ENCODE measurements around the gene TCOF1. TPM values are rescaled to one million over a fixed set of nuclear protein-coding genes. Genes with fewer than 3 reads are reported as not detected.

The TCOF1 gene
- polyA plus RNA-seq, 12 donors: 16.4 to 33.0 (median 18.7) TPM; not detected in 1

- DNase-seq: no peak
Observed at GRCh38 chr5:150347003-150347402, 10.5 kb upstream of the TCOF1 start.

GRCh38 chr5:150347451-150347850, 10.0 kb upstream of the TCOF1 start:
- DNase-seq: no peak

GRCh38 chr5:150349681-150350275, 7.7 kb upstream of the TCOF1 start:
- DNase-seq: no peak

GRCh38 chr5:150350524-150351344, 6.8 kb upstream of the TCOF1 start:
- peak; percentile 36 for DNase-seq

- DNase-seq: no peak
Observed at GRCh38 chr5:150352244-150353031, 5.1 kb upstream of the TCOF1 start.

GRCh38 chr5:150353032-150353675, 4.3 kb upstream of the TCOF1 start:
- DNase-seq: no peak

GRCh38 chr5:150355791-150356190, 1.7 kb upstream of the TCOF1 start:
- DNase-seq: no peak

- DNase-seq: no peak
Observed at GRCh38 chr5:150356575-150357294, 762 bp upstream of the TCOF1 start.

- no peak for DNase-seq
Observed at GRCh38 chr5:150358261-150359095, 981 bp downstream of the TCOF1 start.

DNA sequence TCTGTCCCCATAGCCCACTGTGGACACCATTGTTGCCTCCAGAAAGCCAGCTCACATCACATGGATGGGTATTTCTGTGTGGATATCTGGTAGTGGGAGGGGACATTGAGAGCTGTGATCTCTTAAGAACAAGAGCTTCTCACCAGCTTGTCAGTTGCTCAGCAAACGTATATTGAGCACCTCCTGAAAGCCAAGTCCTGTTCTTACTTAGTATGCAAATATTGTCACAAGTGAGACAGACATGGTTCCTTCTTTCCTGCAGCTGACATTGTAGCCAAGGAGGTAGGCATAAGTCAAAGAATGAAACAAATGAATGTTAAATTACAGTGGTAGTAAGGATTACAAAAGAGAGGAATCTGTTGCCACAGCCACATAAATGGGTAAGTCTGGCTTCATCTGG, 3.8 kb downstream of the TCOF1 start:
- DNase-seq: no peak

- no peak for DNase-seq
Observed at GRCh38 chr5:150363185-150363584, 5.7 kb downstream of the TCOF1 start.

GRCh38 chr5:150364004-150364403, 6.5 kb downstream of the TCOF1 start:
- no peak for DNase-seq

GRCh38 chr5:150368526-150368925, 11.0 kb downstream of the TCOF1 start:
- no peak for DNase-seq

DNA sequence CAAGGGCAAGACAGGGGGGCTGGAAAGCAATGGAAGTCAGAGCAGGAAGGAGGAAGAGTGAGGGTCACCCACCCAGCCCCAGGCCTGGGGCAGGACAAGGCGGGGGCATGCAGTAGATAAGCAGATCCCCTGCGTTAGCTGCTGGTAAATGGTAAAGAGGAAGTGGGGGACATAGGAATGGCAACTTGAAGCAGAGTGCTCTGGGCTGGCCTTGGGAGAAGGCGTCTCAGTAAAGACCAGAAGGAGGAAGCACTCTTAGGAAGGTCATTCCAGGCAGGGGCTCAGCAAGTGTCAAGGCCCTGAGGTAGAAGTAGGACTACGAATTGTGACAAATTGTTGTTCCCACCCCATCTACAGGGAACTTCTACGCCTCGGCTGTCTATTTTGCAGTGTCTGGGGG, 15.1 kb downstream of the TCOF1 start:
- no peak for DNase-seq

- DNase-seq: no peak
Observed at GRCh38 chr5:150374651-150375050, 17.2 kb downstream of the TCOF1 start.

DNA sequence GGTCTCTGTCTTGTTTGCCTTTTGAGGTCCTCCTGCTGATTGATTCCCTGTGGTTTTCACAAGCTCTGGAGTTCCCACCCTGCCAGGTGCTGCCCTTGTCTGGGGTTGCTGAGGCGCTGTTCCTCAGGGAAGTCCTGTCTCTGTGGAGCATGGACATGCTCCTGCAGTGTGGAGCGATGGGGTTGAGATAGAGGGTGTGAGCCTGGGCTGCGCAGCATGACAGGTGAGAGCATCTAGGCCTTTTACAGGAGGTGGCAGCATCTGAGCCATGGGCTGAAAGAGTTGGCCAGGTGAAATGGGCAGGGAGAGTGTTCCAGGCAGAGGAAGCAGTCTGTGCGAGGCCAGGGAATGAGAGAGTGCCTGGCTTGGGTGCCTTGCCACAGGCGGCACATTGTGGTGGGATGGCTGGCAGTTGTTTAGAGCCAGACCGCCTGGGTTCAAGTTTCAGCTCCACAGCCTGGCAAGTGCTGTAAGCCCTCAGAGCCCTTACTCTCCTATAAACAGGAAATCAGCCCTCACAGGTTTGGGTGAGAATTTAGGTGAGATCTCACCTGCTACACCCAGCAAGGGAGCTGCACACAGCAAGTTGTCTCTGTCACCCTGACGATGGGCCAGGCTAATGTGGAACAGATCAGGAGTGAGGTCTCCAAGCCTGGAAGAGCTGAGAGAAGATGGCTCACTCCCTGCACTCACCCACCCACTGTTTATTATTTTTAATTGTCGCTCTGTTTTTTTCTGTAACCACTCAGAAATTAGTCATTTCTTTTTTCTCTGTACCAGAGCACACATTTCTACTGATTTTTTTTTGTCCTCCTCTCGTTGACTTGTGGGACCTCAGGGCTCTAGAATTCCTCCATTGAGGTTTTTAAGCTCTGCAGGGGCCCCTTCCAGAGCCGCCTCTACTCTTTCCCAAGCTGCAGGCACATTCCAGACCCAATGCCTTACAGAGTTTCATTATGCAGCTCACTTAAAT, 19.6 kb downstream of the TCOF1 start:
- DNase-seq: no peak

- no peak for DNase-seq
Observed at GRCh38 chr5:150377964-150378694, 20.6 kb downstream of the TCOF1 start.

DNA sequence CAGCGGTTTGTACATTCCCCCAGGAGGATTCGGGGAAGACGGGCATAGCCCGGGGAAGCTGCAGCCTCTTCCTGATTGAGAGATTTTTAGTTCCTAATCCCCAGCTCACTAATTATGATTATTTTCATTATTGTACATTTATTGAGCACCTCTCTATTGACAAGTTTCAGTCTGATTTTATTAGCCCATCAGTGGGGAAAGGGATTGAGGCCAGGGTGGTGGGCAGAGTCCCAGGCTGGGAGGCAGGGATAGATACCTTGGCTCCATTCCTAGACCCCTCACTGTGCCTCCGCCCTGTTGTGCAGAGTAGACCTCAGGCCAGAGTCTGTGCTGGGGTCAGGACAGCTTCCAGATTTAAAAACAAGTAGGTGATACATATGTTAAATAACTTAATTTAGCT, 27.2 kb downstream of the TCOF1 start:
- no peak for DNase-seq

All from muscle of arm (tissue), 12 donors.